GM19035 (cell line): Measurements from ENCODE around the gene CRISPLD2.
"Not testable (repeated sequence)": the region's sequence is repeated elsewhere in the genome, so short reads cannot be mapped to it uniquely, and the experiment has no call there.

Source experiments
- ATAC-seq: cut with Tn5 transposase; IDR thresholded peaks from one replicate; pipeline ENCODE4 v1.9.1; 2021; ENCODE audit not compliant: unreplicated experiment

The CRISPLD2 gene

DNA sequence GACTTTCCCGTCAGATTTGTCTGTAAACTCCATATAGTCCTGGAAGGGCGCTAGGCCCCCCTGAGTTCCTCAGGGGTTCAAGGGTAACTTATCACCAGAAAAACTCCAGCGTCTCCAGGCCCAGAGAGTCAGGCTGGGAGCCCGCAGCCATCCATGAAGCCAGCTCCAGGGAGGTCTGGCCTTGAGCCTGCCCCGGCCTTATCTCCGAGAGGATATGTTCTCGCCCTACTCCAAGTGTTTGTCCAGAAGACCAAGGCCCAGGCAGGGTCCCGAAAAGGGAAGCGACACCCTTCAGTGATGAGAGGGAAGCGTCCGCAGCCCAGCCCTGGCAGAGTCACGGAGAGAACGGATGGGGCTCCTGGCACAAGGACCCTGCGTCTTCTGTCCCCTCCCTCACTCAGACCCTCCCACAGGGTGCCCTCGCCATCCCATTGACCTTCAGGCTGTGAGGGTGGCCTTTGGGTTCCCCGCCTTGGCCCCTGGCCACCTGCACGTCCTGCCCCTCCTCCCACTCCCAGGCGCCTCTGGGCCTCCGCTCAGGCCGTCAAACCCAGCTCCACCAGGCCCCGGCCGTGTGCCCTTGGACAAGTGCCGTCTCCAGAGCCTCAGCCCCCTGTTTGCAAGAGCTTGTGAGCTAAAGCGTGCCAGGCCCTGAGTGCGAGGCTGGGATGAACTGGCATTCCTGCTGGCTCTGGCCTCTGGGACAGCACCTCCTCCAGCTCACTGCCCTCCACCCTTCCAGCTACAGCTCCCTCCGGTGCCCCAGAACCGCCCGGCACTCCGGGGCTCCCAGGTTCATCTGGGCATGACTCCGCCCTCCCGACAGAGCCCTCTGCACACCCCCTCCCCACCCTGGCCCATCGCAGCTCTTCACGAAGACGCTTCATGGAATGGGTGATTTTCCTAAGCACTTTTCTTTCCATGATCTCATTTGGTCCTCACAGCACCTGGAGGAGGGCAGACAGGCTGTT lies 108.1 kb downstream of the CRISPLD2 start:
- ATAC-seq, result no peak

DNA sequence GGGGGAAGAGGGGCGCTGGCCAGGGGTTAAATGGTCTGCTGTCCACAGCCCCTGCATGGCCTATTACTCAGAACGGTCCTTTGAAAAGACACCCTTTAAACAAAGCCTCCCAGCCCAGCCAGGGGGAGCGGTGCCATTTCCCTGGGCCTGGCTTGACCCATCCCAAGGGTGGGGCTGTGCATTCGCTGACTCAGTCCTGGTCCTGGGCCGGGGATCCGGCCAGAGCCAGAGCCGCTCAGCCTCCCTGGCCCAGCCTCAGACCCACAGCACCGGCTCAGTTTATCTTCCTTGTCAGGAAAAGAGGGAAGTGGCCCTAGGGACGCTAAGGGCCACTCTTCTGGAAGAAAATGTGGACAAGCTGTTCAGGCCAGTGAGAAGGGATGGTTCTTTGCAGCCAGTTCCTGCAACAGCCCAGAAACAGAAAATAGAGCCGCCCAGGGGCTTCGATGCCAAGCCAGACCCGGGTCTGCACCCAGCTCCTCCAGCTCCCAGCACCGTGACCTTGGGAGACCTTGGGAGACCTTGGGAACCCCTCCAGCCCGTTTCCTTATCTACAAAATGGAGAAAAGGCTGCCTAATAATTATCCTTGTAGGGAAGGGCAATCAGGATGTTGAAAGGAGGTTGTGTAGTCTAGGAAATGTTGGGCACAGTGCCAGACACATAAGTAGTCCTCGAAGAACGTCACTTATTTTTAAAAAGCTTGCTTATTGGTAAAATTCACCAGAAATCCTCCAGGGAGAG lies 109.1 kb downstream of the CRISPLD2 start:
- ATAC-seq, result no peak

DNA sequence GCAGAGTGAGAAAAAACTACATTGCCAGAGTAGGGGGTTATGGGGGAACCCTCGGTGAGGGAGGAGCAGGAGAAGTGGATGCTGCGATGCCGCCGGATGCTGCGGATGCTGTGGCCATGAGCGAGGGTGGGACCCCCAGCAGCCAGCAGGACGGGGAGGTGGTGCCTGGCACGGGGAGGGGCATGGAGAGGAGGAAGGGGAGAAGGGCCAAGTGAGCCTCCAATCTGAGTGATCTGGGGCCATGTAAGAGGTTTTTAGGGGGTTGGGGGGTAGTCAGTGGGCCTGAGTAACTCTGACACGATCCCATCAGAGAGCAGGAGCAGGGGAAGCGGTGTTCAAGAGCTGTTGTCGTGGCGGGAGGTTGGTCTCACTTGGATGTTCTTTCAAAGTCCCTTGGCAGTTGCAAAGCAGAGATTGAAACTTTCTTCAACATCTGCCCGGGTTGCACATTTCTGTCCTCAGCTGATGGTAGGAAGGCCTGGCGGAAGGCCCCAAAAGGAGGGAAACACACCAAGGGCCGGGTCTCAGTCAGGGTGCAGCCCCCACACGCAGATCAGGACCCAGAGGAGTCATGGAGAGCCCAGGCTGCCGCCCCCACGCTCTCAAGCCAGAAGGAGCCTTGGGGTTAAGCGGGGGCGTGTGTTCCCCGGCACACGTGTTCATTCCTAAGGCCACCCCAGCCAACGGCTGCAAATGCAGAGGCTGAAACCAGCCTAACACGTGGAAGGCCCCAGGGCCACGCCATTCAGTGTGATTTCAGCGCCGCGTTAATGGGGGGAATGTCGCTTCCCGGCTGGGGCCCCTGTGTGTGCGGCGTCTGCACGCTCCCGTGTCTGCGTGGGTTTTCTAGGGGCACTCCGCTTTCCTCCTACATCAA lies 109.9 kb downstream of the CRISPLD2 start:
- no peak for ATAC-seq

DNA sequence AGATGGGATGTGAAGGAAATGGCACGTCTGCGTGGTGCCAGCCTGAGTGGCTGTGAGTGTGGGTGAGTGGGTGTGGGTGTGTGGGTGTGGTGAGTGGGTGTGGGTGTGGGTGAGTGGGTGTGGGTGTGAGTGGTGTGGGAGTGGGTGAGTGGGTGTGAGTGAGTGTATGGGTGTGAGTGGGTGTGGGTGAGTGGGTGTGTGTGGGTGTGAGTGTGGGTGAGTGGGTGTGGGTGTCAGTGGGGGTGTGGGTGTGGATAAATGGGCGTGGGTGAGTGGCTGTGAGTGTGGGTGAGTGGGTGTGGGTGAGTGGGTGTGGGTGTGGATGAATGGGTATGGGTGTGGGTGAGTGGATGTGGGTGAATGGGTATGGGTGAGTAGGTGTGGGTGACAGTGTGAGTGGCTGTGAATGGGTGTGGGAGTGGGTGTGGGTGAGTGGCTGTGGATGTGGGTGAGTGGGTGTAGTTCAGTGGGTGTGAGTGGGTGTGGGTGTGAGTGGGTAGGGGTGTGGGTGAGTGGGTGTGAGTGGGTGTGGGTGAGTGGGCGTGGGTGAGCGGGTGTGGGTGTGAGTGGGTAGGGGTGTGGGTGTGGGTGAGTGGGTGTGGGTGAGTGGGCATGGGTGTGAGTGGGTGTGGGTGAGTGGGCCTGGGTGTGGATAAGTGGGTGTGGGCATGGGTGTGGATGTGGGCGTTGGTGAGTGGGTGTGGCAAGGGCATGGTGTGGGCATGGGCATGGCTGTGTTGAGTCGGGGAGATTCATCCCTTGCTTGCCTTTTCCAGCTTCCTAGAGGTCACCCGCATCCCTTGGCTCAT lies 110.7 kb downstream of the CRISPLD2 start:
- ATAC-seq, result no peak

DNA sequence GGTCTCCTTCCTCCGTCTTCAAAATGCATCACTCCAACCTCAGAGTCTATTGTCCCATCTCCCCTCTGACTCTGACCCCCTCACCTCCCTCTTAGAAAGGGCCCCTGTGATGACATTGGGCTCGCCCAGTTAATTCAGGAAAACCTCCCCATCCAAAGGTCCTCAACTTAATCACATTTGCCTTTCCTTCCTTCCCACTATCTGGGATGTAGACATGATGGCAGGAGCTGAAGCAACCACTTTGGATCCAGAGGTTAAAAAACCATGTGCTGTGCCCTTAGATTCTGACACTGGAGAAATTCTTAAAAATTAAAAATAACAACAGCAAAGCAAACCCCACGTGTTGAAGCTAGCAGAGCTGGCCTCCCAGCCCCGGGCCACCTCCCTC lies 111.3 kb downstream of the CRISPLD2 start:
- no peak for ATAC-seq

DNA sequence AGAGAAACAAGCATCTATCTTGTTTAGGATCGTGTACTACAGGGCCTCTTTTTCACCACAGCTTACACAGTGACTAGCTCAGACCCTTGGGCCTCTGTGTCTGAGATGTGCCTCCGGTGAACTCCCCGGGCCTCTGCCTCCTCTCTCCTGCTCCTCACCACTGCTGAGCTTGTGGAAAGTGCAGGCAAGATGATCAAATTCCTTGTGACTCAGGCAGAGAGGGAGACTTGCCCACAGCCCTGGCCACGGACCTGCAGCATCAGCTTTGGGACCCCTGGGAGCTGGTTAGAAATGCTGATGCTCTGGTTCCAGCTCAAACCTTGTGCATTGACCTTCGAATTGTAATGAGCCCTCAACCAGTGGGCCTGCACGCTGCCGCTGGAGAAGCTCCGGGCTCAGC lies 111.7 kb downstream of the CRISPLD2 start:
- no peak for ATAC-seq

DNA sequence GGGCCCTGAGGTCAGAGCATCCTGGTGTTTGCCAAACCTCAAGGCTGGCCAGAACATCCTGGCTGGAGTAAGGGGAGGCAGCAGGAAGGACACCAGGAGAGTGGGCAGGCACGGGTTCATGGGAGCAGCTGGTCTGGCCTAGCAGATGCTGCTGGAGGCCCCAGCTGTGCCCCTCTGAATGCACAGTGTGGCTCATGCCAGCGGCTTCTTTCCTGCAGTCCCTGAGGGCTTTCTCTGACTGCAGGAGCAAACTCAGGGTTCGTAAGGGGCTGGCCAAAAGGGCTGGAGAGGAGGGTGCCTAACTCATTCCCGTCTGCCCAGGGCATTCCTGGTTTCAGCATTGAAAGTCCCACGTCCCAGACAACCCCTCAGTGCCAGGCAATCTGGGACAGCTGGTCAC lies 112.9 kb downstream of the CRISPLD2 start:
- no peak for ATAC-seq

DNA sequence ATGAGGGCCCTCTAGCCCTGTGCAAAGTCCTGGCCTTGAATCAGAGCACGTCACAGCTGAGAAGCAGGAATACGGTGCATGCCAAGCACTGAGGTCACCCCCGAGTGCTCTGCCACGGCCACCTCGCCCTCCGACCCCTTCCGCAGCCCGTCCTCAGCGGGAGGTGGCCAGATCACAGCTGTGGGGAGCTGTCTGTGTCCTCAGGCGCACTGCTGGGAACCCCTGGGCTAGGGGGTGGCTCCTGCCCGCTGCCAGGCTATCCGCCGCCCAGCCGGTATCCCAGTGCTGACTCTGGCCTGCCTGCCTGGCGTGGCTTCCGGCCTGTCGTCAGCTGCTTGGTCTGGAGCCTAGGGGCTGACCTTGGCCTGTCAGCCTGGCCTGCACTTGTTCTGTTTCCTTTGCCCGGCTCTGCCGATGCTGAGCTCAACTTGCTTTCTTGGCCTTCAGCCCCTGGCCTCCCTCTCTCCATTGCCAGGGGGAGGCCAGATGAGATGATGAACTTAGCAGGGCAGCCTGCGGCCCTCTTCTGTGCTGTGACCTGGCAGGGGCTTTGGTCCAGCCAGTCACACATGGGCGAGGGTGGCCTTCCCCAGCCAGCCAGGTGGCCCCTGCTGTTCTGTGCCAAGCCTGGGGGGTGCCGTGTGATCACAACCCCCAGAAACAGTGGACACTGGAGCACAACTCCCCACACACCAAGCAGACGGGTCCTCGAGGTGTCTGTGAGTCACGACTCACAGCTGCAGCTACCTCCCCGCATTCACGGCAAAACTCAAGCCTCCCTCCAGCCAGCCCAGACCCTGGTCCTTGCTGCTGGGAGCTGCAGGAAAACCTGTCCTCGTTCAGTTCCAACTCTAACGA lies 114.2 kb downstream of the CRISPLD2 start:
- no peak for ATAC-seq

DNA sequence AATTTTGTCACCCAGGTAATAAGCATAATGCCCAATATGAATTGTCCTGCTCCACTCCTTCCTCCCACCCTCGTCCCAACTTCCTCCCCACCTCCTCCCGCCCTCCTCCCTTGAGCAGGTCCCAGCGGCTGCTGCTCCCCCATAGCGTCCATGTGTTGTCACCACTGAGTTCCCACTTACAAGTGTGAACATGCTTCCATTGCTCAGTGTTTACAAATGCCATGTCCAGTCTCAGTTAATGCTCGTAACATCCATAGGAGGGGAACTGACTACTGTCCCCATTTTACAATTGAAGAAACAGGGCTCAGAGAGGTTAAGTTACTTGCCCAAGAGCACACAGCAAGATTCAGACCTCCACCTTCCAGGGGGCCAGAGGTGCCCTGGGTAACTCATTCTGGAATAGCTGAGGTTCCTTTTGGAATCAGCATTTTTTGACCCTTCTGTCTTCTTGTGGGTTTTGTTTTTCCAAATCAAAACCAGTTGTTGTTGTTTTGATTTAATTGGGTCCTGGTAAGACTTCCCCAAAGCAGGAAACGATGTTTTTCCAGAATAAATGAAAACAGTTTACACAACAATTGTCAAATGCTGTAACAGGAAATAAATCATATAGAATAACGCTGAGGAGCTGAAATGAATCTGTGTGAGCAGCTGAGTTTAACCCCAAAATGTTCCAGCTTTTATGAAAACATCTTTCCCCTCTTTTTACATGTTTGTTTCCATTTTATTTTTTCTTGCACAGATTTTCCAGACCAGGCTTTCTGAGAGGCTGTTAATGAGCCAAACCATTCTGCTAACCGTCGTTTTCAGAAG lies 117.6 kb downstream of the CRISPLD2 start:
- no peak for ATAC-seq

DNA sequence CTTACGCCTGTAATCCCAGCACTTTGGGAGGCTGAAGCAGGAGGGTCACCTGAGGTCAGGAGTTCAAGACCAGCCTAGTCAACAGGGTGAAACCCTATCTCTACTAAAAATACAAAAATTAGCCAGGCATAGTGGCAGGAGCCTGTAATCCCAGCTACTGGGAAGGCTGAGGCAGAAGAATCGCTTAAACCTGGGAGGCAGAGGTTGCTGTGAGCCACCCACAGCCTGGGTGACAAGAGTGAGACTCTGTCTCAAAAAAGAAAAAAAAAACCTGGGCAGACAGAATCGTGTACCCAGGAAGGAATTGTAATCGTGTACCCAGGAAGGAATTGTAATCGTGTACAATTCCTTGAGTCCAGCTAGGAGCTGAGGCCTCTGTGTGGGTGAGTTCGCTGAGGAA lies 118.8 kb downstream of the CRISPLD2 start:
- ATAC-seq, result not testable (repeated sequence)

DNA sequence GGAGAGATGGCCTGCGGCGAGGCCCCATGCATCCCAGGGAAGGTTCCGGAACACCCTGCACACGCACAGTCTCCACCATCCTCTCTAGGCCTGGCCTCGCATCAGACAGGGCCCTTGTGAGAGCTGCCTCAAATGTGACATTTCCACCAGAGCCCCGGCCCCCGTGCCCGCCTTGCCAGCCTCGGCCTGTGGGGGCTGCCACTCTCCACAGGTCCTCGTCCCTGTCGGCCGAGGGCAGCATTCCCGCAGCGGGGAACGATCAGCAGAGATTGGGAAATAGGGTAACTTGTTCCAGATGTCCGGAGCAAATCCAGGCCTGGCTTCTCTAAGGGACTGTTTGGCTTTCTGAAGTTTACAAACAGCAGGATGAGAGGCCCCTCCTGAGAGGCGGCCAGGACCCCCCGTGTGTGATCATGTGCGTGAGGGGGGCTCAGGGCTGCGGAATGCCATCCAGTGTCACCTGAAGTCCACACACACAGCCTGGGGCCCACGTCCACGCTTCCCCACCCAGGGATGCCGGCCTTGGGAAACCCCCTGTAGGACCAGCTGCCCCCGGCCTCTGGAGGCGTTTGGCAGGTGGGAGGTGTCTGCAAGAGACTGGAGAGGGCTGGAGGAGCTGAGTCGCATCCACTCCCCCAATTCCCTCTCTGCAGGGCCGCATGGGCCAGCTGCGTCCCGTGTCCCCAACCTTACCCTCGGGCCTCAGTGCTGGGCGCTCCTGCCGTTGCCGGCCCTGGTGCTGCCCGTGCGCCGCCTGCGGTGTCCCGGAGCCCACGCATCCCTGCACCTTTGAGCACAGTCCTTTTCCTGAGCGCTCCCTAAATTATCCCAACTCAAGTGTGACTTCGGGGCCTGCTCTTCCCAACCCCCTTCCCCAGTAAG lies 121.1 kb downstream of the CRISPLD2 start:
- no peak for ATAC-seq

DNA sequence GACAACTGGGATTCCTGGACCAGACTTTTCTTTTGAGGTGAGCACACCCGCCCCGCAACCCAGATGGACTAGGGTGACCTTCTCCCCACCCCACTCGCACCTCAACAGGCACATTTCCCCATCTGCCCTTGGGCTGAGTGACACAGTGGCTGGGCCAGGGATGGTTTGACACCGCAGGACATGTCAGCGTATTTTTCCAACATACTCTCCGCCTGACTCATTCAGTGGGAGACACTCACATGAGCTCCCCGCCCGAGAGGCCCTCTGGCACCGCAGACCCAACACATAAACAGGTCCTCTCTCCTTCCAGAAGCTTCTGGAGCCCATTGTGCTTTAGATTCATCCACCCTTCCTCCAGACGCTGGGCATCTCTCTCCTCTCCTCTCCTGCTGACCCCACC lies 122.1 kb downstream of the CRISPLD2 start:
- no peak for ATAC-seq

DNA sequence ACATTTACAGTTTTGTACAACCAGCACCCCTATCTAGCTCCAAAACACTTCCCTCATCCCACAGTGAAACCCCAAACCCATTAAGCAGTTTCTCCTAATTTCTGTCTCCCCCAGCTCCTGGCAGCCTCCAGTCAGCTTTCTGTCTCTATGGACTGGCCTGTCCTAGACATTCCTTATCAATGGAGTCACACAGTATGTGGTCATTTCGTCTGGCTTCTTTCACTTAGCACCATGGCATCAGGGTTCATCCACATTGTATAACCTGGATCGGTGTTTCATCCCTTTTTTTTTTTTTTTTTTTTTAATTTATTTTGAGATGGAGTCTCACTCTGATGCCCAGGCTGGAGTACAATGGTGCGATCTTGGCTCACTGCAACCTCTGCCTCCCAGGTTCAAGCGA lies 123.0 kb downstream of the CRISPLD2 start:
- no peak for ATAC-seq

DNA sequence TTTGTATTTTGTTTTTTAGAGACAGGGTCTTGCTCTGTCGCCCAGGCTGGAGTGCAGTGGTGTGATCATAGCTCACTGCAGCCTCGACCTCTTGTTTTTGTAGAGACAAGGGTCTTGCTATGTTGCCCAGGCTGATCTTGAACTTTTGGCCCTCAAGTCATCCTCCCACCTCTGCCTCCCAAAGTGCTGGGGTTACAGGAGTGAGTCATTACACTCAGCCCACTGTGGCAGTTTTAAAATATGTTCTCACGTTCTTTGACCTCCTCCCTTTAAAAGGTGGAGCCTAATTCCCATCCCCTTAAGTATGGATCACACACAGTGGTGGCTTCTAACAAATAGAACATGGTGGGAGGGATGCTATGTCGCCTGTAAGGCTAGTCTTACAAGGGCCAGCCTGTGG lies 123.8 kb downstream of the CRISPLD2 start:
- ATAC-seq, result no peak

DNA sequence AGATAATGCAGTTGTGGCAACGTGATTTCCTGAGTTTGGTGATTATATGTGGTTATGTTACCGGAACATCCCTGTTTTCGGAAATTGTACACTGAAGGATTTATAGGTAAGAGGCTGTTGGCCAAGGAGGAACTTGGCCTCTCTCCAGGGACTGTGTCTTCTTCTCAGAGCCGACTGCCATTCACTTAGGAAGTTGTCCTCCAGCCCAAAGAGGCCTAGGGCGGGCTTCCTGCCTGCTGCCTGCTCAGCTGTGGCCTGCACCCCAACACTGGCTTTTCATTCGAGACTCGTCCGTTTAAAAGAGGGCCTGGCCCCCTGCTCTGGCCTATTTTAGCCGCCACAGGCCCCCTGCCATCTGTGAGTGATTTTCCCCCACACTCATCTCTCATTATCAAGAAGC lies 127.2 kb downstream of the CRISPLD2 start:
- no peak for ATAC-seq

DNA sequence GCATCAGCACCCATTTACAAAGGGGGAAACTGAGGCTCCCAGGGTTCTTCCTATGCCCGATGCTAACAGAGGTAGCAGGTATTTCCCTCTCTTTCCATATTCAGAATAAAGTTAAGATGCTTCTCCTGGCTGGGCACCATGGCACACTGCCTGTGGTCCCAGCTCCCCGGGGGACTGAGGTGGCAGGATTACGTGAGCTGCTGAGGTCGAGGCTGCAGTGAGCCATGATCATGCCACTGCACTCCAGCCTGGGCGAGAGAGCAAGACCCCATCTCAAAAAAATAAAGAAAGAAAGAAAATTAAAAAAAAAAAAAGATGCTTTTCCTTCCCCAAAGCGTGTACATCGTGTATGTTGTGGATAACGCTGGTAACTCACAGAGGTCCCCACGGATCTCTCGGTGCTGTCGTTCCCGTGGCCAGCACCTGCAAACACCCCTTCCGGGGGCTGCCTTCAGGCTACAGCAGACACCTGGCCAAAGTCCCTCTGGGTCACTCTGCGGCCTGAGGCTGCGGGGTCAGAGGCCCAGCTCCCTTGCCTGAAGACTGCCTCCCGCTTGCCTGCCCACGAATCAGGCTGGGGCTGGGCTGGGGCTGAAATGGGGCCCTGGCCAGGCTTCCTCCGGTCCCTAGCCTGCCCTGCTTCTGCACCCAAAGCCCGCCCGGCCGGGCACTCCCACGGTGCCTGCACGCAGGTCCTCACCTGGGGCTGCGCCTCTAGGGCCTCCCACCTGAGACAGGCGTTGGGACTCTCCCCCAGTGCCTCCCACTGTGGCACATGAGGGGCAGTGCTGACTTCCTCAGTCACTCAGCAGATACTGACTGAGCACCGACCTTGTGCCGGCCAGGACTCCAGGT lies 128.4 kb downstream of the CRISPLD2 start:
- no peak for ATAC-seq
